Ramos (cell line): Measurements from ENCODE around the gene NLRC4.
"Not testable (repeated sequence)": the region's sequence is repeated elsewhere in the genome, so short reads cannot be mapped to it uniquely, and the experiment has no call there.

ENCODE experiments used
- in situ Hi-C: fragments of 300-500 bp; cut with MboI; formaldehyde crosslinking; loops from one replicate; pipeline ENCODE4 v1.14.3; 2022; ENCODE audit warnings: low sequenced_read_pairs; ENCODE audit not compliant: unreplicated experiment

NLRC4 gene, protein sequence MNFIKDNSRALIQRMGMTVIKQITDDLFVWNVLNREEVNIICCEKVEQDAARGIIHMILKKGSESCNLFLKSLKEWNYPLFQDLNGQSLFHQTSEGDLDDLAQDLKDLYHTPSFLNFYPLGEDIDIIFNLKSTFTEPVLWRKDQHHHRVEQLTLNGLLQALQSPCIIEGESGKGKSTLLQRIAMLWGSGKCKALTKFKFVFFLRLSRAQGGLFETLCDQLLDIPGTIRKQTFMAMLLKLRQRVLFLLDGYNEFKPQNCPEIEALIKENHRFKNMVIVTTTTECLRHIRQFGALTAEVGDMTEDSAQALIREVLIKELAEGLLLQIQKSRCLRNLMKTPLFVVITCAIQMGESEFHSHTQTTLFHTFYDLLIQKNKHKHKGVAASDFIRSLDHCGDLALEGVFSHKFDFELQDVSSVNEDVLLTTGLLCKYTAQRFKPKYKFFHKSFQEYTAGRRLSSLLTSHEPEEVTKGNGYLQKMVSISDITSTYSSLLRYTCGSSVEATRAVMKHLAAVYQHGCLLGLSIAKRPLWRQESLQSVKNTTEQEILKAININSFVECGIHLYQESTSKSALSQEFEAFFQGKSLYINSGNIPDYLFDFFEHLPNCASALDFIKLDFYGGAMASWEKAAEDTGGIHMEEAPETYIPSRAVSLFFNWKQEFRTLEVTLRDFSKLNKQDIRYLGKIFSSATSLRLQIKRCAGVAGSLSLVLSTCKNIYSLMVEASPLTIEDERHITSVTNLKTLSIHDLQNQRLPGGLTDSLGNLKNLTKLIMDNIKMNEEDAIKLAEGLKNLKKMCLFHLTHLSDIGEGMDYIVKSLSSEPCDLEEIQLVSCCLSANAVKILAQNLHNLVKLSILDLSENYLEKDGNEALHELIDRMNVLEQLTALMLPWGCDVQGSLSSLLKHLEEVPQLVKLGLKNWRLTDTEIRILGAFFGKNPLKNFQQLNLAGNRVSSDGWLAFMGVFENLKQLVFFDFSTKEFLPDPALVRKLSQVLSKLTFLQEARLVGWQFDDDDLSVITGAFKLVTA

DNA sequence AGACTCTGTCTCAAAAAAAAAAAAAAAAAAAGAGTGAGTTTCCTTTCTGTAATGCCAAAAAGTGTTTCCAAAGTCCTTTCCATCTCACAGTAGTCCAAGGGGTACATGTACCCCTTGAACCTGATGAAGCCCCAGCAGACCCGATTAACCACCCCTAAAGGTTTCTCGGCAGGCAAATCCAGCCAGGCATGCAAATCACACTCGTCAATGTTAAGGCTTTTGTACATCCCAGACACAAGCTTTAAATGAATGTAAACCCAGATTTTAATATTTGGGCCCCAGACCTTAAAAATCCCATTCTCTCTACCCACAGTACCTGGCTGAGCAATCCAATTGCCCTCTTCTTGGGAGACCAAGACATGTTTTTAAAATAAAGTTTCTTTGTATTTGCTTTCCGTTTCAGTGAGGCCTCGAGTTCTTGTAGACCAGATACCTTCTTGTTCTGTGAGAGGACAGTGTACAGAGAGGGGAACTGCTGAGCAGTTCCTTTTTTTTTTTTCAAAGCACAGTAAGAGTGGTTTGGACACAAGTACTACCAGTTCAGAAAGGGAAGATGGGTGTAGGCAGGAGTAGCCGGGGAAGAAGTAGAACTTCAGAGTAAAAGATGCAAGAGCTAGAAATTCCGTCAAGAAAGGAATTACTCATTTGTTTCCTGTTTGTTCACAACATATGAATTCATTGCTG lies at the start of gene NLRC4:
TSS of gene NLRC4 (minus strand) at position 465 of the 684 bp plus-strand sequence. CDS start 8,111 bp downstream, outside the sequence.
- in situ Hi-C loops: no loop called here

DNA sequence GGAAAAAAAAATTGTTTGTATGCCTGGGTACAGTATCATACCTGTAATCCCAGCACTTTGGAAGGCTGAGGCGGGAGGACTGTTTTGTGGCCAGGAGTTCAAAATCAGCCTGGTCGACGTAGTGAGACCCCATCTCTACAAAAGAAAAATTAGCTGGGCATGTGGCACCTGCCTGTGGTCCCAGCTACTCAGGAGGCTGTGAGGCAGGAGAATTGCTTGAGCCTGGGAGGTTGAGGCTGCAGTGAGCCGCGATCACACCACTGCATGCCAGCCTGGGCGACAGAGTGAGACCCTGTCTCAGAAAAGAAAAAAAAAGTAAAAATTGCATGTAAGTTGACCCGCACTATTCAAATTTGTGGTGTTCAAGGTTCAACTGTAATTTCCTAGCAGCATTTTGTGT lies 45.9 kb upstream of the NLRC4 start:
- in situ Hi-C loops: no loop called here

DNA sequence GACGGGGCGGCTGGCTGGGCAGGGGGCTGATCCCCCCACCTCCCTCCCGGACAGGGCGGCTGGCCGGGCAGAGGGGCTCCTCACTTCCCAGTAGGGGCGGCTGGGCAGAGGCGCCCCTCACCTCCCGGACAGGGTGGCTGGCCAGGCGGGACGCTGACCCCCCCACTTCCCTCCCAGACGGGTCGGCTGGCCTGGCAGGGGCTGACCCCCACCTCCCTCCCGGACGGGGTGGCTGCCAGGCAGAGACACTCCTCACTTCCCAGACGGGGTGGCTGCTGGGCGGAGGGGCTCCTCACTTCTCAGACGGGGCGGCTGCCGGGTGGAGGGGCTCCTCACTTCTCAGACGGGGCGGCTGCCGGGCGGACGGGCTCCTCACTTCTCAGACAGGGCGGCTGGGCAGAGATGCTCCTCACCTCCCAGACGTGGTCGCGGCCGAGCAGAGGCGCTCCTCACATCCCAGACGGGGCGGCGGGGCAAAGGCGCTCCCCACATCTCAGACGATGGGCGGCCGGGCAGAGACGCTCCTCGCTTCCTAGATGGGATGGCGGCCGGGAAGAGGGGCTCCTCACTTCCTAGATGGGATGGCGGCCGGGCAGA lies 29.4 kb upstream of the NLRC4 start:
- in situ Hi-C loops: not testable (repeated sequence)

DNA sequence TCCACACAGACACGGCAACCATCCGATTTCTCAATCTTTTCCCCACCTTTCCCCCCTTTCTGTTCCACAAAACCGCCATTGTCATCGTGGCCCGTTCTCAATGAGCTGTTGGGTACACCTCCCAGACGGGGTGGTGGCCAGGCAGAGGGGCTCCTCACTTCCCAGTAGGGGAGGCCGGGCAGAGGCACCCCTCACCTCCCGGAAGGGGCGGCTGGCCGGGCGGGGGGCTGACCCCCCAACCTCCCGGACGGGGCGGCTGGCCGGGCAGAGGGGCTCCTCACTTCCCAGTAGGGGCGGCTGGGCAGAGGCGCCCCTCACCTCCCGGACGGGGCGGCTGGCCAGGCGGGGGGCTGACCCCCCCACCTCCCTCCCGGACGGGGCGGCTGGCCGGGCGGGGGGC lies 28.8 kb upstream of the NLRC4 start:
- in situ Hi-C loops: not testable (repeated sequence)

DNA sequence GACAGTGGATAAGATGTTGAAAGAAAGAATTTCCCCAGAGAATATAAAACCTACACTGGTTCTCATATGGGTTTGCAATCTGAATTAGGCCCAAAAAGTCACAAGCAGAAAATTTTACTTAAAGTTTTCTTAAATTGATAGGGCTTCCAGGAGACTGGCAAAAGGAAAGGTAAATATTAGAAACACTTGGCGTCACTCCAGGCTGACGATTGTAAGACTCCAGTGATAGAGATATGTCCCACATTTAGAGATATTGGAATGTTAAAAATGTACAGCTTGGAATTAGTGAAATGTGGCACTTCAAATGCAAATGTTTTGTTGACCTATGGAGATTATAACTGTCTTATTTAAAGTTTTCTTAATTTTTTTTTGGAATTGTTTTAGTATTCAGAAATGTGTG lies 27.1 kb upstream of the NLRC4 start:
- in situ Hi-C loops: no loop called here

DNA sequence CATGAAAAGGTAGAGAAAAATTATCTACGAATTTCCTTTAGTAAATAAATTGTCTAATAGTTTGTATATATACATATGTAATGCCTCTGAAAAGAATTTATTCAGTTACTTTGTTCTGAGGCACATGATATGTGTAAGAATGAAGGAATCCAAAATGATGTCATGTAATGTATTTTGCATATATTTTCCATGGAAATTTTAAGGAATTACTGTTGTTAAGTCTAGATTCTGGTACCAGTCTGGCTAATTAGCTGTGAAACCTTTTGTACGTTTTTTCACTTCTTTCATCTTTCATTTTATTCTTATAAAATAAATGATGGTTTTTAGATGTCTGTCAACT lies 25.3 kb upstream of the NLRC4 start:
- in situ Hi-C loops: no loop called here

DNA sequence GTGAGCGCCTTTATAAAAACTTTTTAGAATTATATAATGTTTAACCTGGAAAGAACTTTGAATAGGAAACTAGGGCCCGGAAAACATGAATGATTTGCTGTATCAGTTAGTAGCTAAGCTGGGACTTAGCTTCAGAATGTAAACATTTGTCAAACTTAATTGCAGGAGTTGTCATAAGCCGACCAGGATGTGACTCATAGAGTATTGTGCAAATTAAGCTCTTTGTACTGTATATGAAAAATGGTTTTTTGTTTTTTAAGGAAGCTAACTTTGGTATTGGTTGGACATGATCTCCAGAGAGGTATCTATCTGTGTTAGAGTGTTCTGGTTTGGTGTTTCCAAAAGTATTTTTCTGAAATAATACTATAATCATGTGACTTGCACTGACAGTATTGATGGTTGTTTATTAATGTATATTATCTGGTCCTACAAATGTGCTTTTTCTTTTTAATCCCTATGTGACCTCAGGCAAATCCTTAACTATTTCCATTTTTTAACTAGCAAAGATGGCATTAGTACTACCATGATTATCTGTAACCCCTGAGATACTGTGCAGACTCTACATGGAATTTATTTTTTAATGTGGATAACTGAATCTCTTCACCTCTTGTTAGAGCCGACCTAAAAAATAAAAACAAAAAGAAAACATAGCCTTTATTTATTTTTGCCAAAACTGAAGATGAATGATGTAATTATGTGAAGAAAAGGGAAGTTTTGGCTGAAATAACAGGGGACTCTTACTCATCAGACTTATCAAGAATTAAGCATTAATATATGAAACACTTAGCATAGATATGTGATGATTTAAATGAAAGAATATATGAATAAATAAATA lies 24.7 kb upstream of the NLRC4 start:
- in situ Hi-C loops: no loop called here

DNA sequence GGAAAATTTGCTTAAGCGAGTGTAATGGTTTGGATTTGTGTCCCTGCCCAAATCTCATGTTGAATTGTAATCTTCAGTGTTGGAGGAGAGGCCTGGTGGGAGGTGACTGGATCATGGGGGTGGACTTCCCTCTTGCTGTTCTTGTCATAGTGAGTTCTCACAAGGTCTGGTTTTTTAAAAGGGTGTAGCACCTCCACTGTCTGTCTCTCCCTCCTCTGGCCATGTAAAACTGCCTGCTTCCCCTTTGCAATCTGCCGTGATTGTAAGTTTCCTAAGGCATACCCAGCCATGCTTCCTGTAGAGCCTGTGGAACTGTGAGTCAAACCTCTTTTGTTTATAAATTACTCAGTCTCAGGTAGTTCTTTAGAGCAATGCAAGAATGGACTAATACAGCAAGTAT lies 19.6 kb upstream of the NLRC4 start:
- in situ Hi-C loops: no loop called here

DNA sequence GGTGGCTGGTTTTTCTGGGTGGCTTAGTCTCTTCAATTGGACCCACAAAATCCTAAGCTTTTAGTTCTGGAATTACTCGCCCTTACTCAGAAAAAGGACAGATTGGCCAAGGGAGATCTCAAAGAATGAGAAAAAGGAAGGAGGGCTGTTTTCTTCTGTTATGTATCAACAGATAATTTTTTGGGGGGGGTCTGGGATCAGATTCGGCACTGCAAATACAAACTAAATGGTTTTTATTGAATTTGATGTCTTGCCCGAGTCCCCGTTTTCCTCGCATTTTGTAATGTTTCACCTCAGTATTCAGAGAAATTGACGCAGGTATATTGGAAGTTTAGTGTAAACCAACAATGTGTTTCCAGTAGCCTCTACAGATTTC lies 13.8 kb upstream of the NLRC4 start:
- in situ Hi-C loops: no loop called here

DNA sequence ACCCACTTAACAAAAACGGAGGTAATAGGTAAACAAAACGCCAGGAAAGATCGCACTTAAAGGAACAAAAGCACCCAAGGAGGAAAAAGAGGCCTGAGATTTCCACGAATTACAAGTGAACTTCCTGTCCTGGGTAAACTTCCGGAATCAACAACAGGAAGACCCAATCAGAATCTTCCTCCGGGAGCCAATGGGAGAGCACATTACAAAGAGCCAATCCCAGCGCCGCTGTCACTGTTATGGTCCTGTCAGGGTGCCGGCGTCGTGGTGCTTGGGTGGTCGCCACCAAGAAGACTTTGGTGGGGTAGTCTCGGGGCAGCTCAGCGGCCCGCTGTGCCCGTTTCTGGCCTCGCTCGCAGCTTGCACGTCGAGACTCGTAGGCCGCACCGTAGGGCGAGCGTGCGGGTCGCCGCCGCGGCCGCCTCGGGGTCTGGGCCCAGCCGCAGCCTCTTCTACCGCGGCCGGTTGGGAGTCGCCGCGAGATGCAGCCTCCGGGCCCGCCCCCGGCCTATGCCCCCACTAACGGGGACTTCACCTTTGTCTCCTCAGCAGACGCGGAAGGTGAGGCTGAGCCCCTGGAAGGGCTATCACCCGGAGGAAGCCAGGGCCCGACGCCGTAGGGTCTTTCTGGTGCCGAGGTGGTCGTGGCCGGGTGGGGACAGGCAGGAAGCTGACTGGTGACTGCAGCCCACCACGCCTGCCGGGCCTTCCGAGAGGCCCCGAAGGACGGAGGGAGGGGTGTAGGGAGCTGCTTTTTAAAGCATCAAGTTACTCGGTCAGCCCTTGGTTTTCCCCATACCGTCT lies 13.2 kb upstream of the NLRC4 start, which contains the start of gene YIPF4:
TSS of gene YIPF4 (plus strand) at position 231 of the 804 bp plus-strand sequence. CDS start at position 483, 252 bp downstream.
- in situ Hi-C loops: no loop called here

DNA sequence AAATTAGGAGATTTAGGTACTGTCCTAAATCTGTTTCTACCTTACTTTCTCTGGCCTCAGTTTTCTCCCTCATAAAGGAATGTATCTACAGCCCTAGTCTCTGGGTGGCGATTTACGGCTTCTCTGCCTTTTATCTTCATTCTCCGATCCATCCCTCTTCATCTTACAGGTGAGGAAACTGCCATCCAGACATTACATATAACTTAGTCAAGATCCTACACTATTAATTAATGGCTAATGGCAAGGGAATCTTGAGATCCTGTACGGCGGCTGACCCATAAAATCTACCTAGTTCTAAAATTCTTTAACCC lies 12.6 kb upstream of the NLRC4 start:
- in situ Hi-C loops: no loop called here

DNA sequence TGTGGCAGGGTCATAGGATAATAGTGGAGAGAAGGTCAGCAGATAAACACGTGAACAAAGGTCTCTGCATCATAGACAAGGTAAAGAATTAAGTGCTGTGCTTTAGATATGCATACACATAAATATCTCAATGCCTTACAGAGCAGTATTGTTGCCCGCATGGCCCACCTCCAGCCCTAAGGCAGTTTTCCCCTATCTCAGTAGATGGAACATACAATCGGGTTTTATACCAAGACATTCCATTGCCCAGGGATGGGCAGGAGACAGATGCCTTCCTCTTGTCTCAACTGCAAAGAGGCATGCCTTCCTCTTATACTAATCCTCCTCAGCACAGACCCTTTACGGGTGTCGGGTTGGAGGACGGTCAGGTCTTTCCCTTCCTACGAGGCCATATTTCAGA lies 11.1 kb upstream of the NLRC4 start:
- in situ Hi-C loops: not testable (repeated sequence)

DNA sequence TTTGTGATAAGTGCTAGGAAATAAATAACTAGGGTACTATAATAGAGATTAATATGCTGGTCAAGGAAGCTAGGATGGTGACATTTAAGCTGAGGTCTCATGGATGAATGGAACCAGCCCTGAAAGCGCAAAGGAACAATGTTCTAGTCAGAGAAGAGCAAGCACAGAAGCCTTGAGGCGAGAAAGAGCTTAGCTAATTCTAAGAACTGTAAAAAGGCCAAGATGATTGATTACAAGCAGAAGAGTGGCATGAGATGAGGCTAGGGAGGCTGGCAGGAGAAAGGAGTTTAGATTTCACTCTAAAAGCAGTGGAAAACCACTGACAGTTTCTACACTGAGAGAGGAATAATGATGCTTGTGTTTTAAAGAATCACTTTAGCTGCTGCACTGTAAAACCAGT lies 9.6 kb upstream of the NLRC4 start:
- in situ Hi-C loops: no loop called here

DNA sequence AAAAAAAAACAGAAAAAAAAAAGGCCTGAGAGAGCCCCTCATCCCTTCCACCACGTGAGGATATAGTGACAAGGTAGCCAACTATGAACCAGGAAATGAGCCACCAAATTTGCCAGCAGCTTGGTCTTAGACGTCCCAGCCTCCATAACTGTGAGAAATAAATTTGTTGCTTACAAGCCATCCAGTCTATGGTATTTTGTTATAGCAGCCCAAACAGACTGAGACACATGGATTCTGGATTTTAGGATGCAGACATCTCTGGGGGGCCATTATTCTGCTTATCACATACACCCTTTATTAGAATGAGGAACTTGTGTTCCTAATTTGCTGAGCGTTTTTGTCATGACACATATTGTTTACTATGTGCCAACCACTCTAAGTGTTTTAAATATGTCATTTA lies 7.6 kb upstream of the NLRC4 start:
- in situ Hi-C loops: no loop called here

DNA sequence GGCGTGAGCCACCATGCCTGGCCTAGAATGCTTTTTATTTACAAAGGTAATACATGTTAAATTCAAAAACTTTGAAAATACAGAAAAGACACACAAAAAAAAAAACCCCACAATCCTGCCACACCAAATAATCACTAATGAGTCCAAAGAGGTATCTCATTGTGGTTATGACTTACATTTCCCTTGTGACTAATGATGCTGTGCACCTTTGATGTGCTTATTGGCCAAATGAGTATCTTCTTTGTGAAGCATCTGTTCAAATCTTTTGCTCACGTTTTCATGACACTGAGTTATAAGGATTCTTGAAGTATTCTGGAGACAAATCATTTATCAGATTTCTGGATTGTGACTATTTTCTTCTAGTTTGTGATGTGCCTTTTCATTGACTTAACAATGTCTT lies 6.4 kb upstream of the NLRC4 start:
- in situ Hi-C loops: no loop called here

DNA sequence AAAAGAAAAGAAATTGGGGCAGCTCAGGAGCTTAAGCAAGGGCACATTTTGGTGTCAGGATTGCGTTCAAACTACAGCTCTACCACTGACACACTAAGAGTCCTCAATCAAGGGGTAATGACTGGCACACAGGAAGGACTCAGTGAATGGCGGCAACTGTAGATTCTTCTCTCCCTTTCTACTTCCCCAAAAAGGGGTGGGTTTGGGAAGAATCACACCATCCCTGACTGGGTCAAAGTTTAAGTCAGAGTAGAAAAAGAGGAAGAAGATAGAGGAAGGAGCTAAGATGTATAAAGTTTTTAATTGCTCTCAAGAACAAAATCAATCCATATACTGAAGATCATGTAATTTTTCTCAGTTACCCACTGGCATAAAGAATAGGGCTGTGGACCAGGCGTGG lies 2.6 kb downstream of the NLRC4 start:
- in situ Hi-C loops: no loop called here

DNA sequence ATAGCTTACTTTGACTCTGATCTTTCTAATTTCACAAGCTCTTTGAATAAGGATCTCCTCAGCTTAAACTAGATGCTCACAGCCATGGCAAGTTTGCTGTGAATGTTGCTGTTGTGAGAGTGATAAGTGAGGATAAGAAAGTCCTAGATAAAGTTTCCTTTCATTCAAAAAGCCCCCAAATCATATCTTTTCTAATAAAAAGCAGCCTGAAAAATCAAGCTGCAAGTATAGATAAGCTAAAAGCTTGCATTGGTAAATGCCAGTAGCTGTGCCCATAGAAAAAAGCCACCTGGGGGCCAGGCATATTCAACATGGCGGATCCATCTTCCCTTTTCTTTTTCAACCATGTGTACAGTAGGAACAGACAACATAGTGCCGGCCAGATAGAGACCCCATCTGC lies 4.3 kb downstream of the NLRC4 start:
- in situ Hi-C loops: no loop called here

DNA sequence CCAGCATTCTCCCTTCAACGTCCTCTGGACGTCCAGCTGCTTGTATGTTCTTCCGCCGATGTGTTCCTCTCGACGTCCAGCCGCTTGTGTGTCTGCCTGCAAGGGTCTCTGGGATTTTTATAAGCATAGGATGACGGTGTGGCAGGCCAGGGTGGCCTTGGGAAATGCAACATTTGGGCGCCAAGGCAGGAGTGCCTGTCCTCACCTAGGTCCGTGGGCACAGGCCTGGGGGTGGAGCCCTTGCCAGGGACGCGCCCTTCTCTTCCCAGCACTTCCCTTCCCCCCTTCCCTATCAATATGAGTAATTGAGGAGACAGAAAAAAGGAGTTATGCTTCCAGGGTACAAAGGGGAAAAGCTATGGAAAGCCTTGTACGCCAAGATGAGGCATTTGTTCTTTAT lies 6.4 kb downstream of the NLRC4 start:
- in situ Hi-C loops: no loop called here

DNA sequence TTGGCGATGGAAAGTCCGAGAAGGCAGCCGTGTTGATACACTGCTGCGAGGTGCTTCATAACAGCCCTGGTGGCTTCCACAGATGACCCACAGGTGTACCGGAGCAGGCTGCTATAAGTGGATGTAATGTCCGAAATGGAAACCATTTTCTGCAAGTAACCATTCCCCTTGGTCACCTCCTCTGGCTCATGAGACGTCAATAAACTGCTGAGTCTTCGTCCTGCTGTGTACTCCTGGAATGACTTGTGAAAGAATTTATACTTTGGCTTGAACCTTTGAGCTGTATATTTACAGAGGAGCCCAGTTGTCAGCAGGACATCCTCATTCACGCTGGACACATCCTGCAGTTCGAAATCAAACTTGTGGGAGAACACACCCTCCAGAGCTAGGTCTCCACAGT lies 14.4 kb downstream of the NLRC4 start:
- in situ Hi-C loops: no loop called here
